GM12801 (cell line): Measurements from ENCODE around the gene MYRFL.

Experiments used
- TF ChIP-seq, protein P1 (sequence below): IDR thresholded peaks from one replicate; pipeline ENCODE4 v1.5.1; 2011; ENCODE audit warnings: control low read depth; ENCODE audit not compliant: insufficient read length; ENCODE audit errors: extremely low read depth

Gene MYRFL

GRCh38 chr12:69948851-69949250 is 123.8 kb downstream of the MYRFL start:
- TF ChIP-seq, protein P1, sequence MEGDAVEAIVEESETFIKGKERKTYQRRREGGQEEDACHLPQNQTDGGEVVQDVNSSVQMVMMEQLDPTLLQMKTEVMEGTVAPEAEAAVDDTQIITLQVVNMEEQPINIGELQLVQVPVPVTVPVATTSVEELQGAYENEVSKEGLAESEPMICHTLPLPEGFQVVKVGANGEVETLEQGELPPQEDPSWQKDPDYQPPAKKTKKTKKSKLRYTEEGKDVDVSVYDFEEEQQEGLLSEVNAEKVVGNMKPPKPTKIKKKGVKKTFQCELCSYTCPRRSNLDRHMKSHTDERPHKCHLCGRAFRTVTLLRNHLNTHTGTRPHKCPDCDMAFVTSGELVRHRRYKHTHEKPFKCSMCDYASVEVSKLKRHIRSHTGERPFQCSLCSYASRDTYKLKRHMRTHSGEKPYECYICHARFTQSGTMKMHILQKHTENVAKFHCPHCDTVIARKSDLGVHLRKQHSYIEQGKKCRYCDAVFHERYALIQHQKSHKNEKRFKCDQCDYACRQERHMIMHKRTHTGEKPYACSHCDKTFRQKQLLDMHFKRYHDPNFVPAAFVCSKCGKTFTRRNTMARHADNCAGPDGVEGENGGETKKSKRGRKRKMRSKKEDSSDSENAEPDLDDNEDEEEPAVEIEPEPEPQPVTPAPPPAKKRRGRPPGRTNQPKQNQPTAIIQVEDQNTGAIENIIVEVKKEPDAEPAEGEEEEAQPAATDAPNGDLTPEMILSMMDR = no peak

DNA sequence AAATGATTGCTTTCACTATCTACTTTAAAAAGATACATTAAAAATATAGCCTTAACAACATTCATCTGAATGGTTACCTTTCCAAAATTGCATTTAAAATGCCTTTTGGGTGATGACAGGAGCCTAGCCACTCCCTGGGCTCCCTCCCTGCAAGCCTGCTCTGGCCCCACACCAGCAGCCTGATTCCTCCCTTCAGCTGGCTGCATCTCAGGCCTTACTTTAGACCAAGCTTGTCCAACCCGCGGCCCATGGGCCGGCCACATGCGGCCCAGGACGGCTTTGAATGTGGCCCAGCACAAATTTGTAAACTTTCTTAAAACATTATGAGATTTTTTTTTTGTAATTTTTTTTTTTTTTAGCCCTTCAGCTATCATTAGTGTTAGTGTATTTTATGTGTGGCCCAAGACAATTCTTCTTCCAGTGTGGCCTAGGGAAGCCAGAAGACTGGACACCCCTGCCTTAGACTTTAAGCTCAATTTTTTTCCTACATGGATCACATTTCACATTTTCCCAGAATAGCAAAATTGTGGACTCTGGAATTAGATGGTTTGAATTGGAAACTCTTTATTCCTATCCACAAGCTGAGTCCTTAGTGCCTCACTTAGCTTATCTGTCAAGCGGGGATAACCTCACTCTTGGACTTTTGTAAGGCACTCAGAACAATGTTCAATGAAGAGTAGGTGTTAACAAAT is 124.4 kb downstream of the MYRFL start:
- TF ChIP-seq, protein P1 = no peak

- TF ChIP-seq, protein P1 = no peak
Measured at GRCh38 chr12:69951108-69951507, 126.1 kb downstream of the MYRFL start.

DNA sequence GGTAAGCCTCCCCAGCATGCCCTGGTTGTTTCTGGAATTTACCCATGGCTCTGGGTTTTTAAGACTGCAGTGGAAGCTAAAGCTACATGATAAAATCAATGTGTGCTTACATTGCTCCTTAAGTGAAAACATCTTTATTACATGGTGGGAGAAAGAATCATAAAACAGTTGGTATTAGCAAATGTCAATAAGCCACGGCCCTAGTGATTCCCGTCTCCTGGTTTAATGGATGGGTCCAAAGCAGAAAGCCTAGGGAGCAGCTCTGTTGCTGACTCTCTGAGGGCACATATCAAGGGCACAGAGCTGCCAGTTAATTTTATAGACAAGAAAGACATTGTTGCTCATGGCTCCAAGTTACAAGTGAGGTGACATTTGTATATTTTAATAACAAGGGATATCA is 127.9 kb downstream of the MYRFL start:
- TF ChIP-seq, protein P1 = no peak

GRCh38 chr12:69961246-69961645 is 136.2 kb downstream of the MYRFL start:
- TF ChIP-seq, protein P1 = no peak

- TF ChIP-seq, protein P1 = no peak
Measured at GRCh38 chr12:69966409-69966808, 141.4 kb downstream of the MYRFL start.

DNA sequence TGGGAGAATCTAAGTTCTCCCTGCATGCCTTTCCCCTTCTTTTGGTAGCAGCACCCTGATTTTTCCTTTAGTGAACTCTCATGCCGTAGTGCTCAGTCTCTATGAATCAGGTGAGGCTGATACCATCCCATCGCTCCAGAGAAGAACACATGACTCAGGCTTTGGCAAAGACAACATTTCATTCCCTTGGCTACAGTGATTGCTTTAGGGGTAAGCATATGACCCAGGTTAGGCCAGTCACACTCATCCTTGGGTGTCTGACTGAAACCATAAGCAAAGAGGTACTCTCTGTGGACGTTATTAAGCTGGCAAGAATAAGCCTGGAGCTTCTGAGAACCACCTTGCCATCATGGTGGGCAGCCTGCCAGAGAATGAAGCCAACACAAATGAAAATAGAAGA is 141.8 kb downstream of the MYRFL start:
- TF ChIP-seq, protein P1 = no peak
